ENCODE data around the gene VCAN. TPM values are rescaled to one million over a fixed set of nuclear protein-coding genes. Genes with fewer than 3 reads are reported as not detected.

Gene VCAN
- total RNA-seq, 1 donor, result 543 TPM

DNA sequence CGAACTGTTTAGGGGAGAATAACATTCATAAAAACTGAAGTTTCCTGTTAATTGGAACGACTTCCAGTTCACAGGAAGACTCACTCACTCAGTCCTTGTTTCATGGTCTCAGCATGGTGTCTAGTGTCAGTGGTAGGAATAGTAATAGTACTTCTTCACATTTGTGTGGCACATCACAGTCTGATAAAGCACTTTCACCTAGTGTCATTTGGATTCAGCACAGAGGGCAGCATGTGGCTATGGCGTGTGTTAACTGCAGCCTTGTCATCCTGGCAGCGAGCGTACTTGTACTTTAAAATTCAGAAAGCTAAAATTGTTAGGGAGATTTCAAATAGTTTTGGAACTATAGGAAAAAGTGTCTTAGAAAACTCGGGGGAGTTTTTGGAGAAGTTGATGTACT, 72.4 kb downstream of the VCAN start:
- Histone ChIP-seq H3K79me2 (ENCODE audit: insufficient read depth, low read length) (no peaks in the 10 kb centered on the region), H3K27ac (ENCODE audit: low read depth, low read length) (no peak overlapping the region), H4K20me1 (ENCODE audit: insufficient read depth, low read length) (no peaks in the 10 kb centered on the region), H3K4me1 (ENCODE audit: insufficient read depth, low read length) (peaks cover 11% of the 10 kb centered on the region), H3K27me3 (ENCODE audit: insufficient read depth, low read length) (no peaks in the 10 kb centered on the region), H3K36me3 (ENCODE audit: insufficient read depth, low read length) (peaks cover 48% of the 10 kb centered on the region), H3K4me2 (ENCODE audit: insufficient read depth, low read length) (no peak overlapping the region), H2AFZ (ENCODE audit: low read length) (peak overlapping the region; percentile 32), H3K4me3 (ENCODE audit: insufficient read depth, low read length) (no peak overlapping the region), H3K9me3 (ENCODE audit: low read depth, low read length) (no peaks in the 10 kb centered on the region)
- TF ChIP-seq, protein P1, sequence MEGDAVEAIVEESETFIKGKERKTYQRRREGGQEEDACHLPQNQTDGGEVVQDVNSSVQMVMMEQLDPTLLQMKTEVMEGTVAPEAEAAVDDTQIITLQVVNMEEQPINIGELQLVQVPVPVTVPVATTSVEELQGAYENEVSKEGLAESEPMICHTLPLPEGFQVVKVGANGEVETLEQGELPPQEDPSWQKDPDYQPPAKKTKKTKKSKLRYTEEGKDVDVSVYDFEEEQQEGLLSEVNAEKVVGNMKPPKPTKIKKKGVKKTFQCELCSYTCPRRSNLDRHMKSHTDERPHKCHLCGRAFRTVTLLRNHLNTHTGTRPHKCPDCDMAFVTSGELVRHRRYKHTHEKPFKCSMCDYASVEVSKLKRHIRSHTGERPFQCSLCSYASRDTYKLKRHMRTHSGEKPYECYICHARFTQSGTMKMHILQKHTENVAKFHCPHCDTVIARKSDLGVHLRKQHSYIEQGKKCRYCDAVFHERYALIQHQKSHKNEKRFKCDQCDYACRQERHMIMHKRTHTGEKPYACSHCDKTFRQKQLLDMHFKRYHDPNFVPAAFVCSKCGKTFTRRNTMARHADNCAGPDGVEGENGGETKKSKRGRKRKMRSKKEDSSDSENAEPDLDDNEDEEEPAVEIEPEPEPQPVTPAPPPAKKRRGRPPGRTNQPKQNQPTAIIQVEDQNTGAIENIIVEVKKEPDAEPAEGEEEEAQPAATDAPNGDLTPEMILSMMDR (IDR thresholded peaks at IDR 0.05; ENCODE audit: extremely low read depth, low read depth, low read length), result no peak
- DNase-seq (ENCODE audit: insufficient read length, low spot score, missing footprints), result no peak

GRCh38 chr5:83547161-83547560, 75.6 kb downstream of the VCAN start:
- peak; percentile 1 for DNase-seq (ENCODE audit: insufficient read length, low spot score, missing footprints)
- no peaks in the 10 kb centered on the region for H3K27me3 ChIP-seq (ENCODE audit: insufficient read depth, low read length)
- H3K9me3 ChIP-seq (ENCODE audit: low read depth, low read length), result no peaks in the 10 kb centered on the region
- peaks cover 46% of the 10 kb centered on the region for H3K36me3 ChIP-seq (ENCODE audit: insufficient read depth, low read length)
- H4K20me1 ChIP-seq (ENCODE audit: insufficient read depth, low read length), result no peaks in the 10 kb centered on the region
- no peaks in the 10 kb centered on the region for H3K79me2 ChIP-seq (ENCODE audit: insufficient read depth, low read length)
- TF ChIP-seq, protein P1 (IDR thresholded peaks at IDR 0.05; ENCODE audit: extremely low read depth, low read depth, low read length), result no peak
- H3K4me1 ChIP-seq (ENCODE audit: insufficient read depth, low read length), result peaks cover 21% of the 10 kb centered on the region
- no peak overlapping the region for H3K27ac ChIP-seq (ENCODE audit: low read depth, low read length)
- no peak overlapping the region for H2AFZ ChIP-seq (ENCODE audit: low read length)
- no peak overlapping the region for H3K4me3 ChIP-seq (ENCODE audit: insufficient read depth, low read length)
- H3K4me2 ChIP-seq (ENCODE audit: insufficient read depth, low read length), result no peak overlapping the region

- Histone ChIP-seq H3K36me3 (ENCODE audit: insufficient read depth, low read length) (peaks cover 46% of the 10 kb centered on the region), H3K9me3 (ENCODE audit: low read depth, low read length) (no peaks in the 10 kb centered on the region), H3K4me1 (ENCODE audit: insufficient read depth, low read length) (peaks cover 24% of the 10 kb centered on the region), H2AFZ (ENCODE audit: low read length) (no peak overlapping the region), H3K27ac (ENCODE audit: low read depth, low read length) (no peak overlapping the region), H3K27me3 (ENCODE audit: insufficient read depth, low read length) (no peaks in the 10 kb centered on the region), H4K20me1 (ENCODE audit: insufficient read depth, low read length) (no peaks in the 10 kb centered on the region), H3K79me2 (ENCODE audit: insufficient read depth, low read length) (no peaks in the 10 kb centered on the region), H3K4me3 (ENCODE audit: insufficient read depth, low read length) (no peak overlapping the region), H3K4me2 (ENCODE audit: insufficient read depth, low read length) (no peak overlapping the region)
- TF ChIP-seq, protein P1 (IDR thresholded peaks at IDR 0.05; ENCODE audit: extremely low read depth, low read depth, low read length), result no peak
- no peak for DNase-seq (ENCODE audit: insufficient read length, low spot score, missing footprints)
Measured at GRCh38 chr5:83547889-83548288, 76.3 kb downstream of the VCAN start.

DNA sequence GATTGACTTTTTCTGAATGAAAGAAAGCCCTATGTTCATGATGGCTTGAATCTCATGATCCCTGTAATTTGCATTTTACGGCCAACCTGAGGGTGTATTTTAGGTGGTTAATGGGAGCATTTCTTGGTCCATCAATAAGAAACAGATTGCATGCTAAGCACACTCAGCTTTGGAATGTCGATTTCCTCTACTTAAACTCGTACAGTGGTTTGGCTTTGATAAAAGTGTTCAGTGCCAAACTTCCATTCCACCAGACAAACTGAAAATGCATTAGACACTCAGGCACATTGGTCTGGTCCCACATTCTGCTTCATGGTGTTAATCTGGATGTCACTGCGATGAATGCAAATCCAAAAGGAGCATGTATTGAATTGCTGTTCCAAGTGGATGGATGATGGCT, 77.0 kb downstream of the VCAN start:
- H3K27me3 ChIP-seq (ENCODE audit: insufficient read depth, low read length), result no peaks in the 10 kb centered on the region
- no peak overlapping the region for H3K4me2 ChIP-seq (ENCODE audit: insufficient read depth, low read length)
- H3K79me2 ChIP-seq (ENCODE audit: insufficient read depth, low read length), result no peaks in the 10 kb centered on the region
- peaks cover 53% of the 10 kb centered on the region for H3K36me3 ChIP-seq (ENCODE audit: insufficient read depth, low read length)
- H4K20me1 ChIP-seq (ENCODE audit: insufficient read depth, low read length), result no peaks in the 10 kb centered on the region
- H3K4me1 ChIP-seq (ENCODE audit: insufficient read depth, low read length), result peaks cover 24% of the 10 kb centered on the region
- TF ChIP-seq, protein P1 (IDR thresholded peaks at IDR 0.05; ENCODE audit: extremely low read depth, low read depth, low read length), result no peak
- H3K4me3 ChIP-seq (ENCODE audit: insufficient read depth, low read length), result no peak overlapping the region
- no peak for DNase-seq (ENCODE audit: insufficient read length, low spot score, missing footprints)
- H2AFZ ChIP-seq (ENCODE audit: low read length), result no peak overlapping the region
- no peaks in the 10 kb centered on the region for H3K9me3 ChIP-seq (ENCODE audit: low read depth, low read length)
- H3K27ac ChIP-seq (ENCODE audit: low read depth, low read length), result peak overlapping the region; percentile 6

Measured in osteoblast (primary cell).